MCF 10A (cell line): ENCODE results near the gene AIRE. TPM values are rescaled to one million over a fixed set of nuclear protein-coding genes. Genes with fewer than 3 reads are reported as not detected.
A peak's percentile ranks its signal among the peaks of the same experiment; 100 is the strongest.

Experiments
- BruUV-seq: library from RNA; stranded (reverse); fragments of 400-500 nt; replicated peaks from 2 replicates; lab custom pipeline; 2021; lab: Mats Ljungman, UMichigan
- CTCF ChIA-PET: fragments of 300-600 bp; sonication (Branson Sonifier 250); formaldehyde crosslinking; extraction: SDS; loops from one replicate; lab custom pipeline; 2021; ENCODE audit warnings: antibody characterized with exemption, inconsistent platforms; lab: Yijun Ruan, JAX
- POLR2A ChIA-PET: fragments of 300-600, 350-650 bp; sonication (Branson Sonifier 250); formaldehyde crosslinking; extraction: SDS; loops from one replicate; lab custom pipeline; 2020; ENCODE audit warnings: antibody characterized with exemption, inconsistent platforms; lab: Yijun Ruan, JAX
- DNase-seq: peaks from one replicate; pipeline ENCODE4 v3.0.0-alpha.2; 2018; ENCODE audit not compliant: unreplicated experiment
- H3K27ac Mint-ChIP-seq: one replicate; pipeline ENCODE4 v1.8.0; 2022; ENCODE audit warnings: mild to moderate bottlenecking, low read depth, mixed read lengths; ENCODE audit not compliant: unreplicated experiment
- H3K27me3 Mint-ChIP-seq: one replicate; pipeline ENCODE4 v1.8.0; 2022; ENCODE audit warnings: mixed read lengths; ENCODE audit not compliant: insufficient read depth, unreplicated experiment
- H3K36me3 Mint-ChIP-seq: one replicate; pipeline ENCODE4 v1.8.0; 2022; ENCODE audit warnings: mild to moderate bottlenecking, moderate library complexity, mixed read lengths; ENCODE audit not compliant: insufficient read depth, unreplicated experiment
- H3K4me1 Mint-ChIP-seq: one replicate; pipeline ENCODE4 v1.8.0; 2022; ENCODE audit warnings: mixed read lengths; ENCODE audit not compliant: insufficient read depth, unreplicated experiment
- H3K4me3 Mint-ChIP-seq: one replicate; pipeline ENCODE4 v1.8.0; 2022; ENCODE audit warnings: mild to moderate bottlenecking, moderate library complexity, mixed read lengths; ENCODE audit not compliant: unreplicated experiment
- H3K9me3 Mint-ChIP-seq: one replicate; pipeline ENCODE4 v1.8.0; 2022; ENCODE audit warnings: mixed read lengths; ENCODE audit not compliant: unreplicated experiment
- intact Hi-C: fragments of 100-400 bp; cut with micrococcal nuclease; formaldehyde crosslinking; loops from 2 replicates; pipeline ENCODE4 v1.14.1; 2022
- total RNA-seq: library from RNA; stranded (reverse); gene quantifications from 2 replicates; pipeline ENCODE4 v1.2.3, GENCODE V29; 2022
- TF ChIP-seq, protein P1 (sequence below): fragments of 200-600 bp; IDR thresholded peaks from one replicate; pipeline ENCODE4 v1.8.0; 2022; ENCODE audit warnings: antibody characterized with exemption, mild to moderate bottlenecking; ENCODE audit not compliant: unreplicated experiment

AIRE gene
- total RNA-seq, 1 experiment from 2014 or later: not detected

- no peaks in the 10 kb centered on the region for H3K27me3 Mint-ChIP-seq
- CTCF ChIA-PET: no interaction called here
Observed at GRCh38 chr21:44334329-44335030, 48.8 kb downstream of the AIRE start.

DNA sequence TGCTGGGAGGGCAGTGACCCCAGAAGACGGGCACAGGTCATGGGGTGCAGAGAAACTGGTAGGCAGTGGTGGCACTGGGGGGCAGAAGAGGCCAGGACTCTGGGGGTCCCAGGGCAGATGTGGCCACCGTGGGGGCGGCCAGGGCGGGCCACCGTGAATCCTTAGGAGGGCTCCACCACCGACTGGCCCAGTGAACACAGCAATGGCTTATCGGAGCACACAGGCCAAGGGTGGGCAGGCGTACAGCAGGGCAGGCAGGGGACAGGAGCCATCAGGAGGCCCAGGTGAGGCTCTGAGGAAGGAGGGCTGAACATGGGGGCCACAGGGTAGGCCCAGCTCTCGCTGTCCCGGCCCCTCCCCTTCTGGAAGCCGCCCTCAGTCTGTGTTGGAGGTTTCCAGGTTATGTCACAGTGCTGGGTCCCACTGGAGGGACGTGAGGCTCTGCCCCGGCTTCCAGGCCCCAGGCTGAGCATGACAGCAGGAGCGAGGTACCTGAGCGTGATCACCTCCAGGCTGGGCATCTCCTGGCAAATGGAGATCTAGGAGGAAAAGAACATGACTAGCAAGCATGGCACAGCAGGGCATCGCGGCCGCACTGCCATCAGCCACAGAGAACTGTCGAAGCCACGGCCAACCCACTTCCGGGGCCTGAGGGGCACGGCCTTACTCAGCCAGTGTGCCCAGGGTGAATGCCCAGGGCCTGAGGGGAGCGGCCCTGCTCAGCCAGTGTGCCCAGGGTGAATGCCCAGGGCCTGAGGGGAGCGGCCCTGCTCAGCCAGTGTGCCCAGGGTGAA, 49.8 kb downstream of the AIRE start:
- DNase-seq: no peak
- intact Hi-C loops: no loop called here
- no peaks in the 10 kb centered on the region for H3K9me3 Mint-ChIP-seq
- H3K36me3 Mint-ChIP-seq: peaks cover 15% of the 10 kb centered on the region
- no TSS peak for BruUV-seq
- no peak overlapping the region for H3K27ac Mint-ChIP-seq
- H3K4me1 Mint-ChIP-seq: peaks cover 2% of the 10 kb centered on the region
- ChIA-PET CTCF (no interaction called here), POLR2A (no interaction called here)
- H3K4me3 Mint-ChIP-seq: no peak overlapping the region
- TF ChIP-seq, protein P1, sequence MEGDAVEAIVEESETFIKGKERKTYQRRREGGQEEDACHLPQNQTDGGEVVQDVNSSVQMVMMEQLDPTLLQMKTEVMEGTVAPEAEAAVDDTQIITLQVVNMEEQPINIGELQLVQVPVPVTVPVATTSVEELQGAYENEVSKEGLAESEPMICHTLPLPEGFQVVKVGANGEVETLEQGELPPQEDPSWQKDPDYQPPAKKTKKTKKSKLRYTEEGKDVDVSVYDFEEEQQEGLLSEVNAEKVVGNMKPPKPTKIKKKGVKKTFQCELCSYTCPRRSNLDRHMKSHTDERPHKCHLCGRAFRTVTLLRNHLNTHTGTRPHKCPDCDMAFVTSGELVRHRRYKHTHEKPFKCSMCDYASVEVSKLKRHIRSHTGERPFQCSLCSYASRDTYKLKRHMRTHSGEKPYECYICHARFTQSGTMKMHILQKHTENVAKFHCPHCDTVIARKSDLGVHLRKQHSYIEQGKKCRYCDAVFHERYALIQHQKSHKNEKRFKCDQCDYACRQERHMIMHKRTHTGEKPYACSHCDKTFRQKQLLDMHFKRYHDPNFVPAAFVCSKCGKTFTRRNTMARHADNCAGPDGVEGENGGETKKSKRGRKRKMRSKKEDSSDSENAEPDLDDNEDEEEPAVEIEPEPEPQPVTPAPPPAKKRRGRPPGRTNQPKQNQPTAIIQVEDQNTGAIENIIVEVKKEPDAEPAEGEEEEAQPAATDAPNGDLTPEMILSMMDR: no peak
- no peaks in the 10 kb centered on the region for H3K27me3 Mint-ChIP-seq

More at GRCh38 chr21:44334329-44335030, 48.8 kb downstream of the AIRE start:
- TF ChIP-seq, protein P1: no peak
- POLR2A ChIA-PET: no interaction called here
- no peaks in the 10 kb centered on the region for H3K4me1 Mint-ChIP-seq
- H3K9me3 Mint-ChIP-seq: no peaks in the 10 kb centered on the region
- no TSS peak for BruUV-seq
- no peak overlapping the region for H3K4me3 Mint-ChIP-seq
- H3K36me3 Mint-ChIP-seq: peaks cover 19% of the 10 kb centered on the region
- no peak overlapping the region for H3K27ac Mint-ChIP-seq
- intact Hi-C loops: no loop called here
- no peak for DNase-seq

DNA sequence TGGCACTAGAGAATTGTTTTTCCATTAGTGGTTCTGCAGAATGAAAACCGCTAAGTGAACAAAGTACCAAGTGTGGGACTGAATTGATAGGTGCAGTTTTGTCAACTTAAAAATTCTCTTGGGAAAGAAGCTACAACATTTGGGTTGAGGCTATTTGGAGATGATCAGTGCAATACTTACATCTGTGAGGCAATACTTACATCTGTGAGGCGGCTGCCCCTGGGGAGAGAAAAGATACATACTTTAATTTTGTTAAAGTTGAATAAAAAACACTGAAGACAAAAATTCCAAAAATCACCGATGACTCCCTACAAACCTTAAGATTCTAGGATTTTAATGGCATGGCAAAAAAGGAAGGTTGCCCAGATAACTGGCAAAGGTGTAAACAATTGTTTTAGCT, 51.8 kb downstream of the AIRE start:
- ChIA-PET POLR2A (interaction anchor here (0.7 to 2.5 kb wide), 5 partner anchors 8 to 535 kb away, joined by 3 to 10 read pairs (median 4); partner anchors contain the start of gene PFKL), CTCF (interaction anchor here (1.3 to 1.6 kb wide), 3 partner anchors 11 to 50 kb away, joined by 4 to 8 read pairs (median 4); no protein-coding TSS in a partner anchor)
- no peak for DNase-seq
- peaks cover 4% of the 10 kb centered on the region for H3K4me1 Mint-ChIP-seq
- BruUV-seq: TSS peak; percentile 38
- H3K9me3 Mint-ChIP-seq: no peaks in the 10 kb centered on the region
- intact Hi-C loops: no loop called here
- no peaks in the 10 kb centered on the region for H3K27me3 Mint-ChIP-seq
- TF ChIP-seq, protein P1: no peak
- no peak overlapping the region for H3K27ac Mint-ChIP-seq
- peaks cover 10% of the 10 kb centered on the region for H3K36me3 Mint-ChIP-seq
- H3K4me3 Mint-ChIP-seq: no peak overlapping the region
